ENCODE data around the gene MINDY1. TPM values are rescaled to one million over a fixed set of nuclear protein-coding genes. Genes with fewer than 3 reads are reported as not detected.

MINDY1 gene
- total and polyA plus RNA-seq, 11 donors: 18.5 to 98.4 (median 54.0) TPM

- peaks cover 12 to 86% (median 48%) of the 10 kb centered on the region in 12 donors for H3K4me1 ChIP-seq
- H3K4me3 ChIP-seq: peak overlapping the region in 9 of 12 donors; percentile 55 to 84 (median 73)
Observed at GRCh38 chr1:151003180-151003579, 3.5 kb downstream of the MINDY1 start.

GRCh38 chr1:151002611-151003010 is 4.1 kb downstream of the MINDY1 start:
- Histone ChIP-seq H3K36me3 (peaks cover 0 to 52% (median 48%) of the 10 kb centered on the region in 9 donors), H3K27me3 (no peaks in the 10 kb centered on the region), H3K27ac (peak overlapping the region in 7 of 12 donors; percentile 11 to 64 (median 52)), H3K4me1 (peaks cover 12 to 81% (median 43%) of the 10 kb centered on the region in 12 donors), H3K9me3 (no peaks in the 10 kb centered on the region), H3K4me3 (peak overlapping the region in 4 of 12 donors; percentile 55 to 82 (median 72))
- WGBS, 4 donors: 47 to 66% (median 54%) methylated on average over 2 of the region's 2 CpGs
- TF ChIP-seq POLR2A (IDR thresholded peaks at IDR 0.05): no peak
- TF ChIP-seq CTCF (IDR thresholded peaks at IDR 0.05): no peak
- intact Hi-C loops (cut with DNase I): no loop called here
- no peak for ATAC-seq
- DNase-seq: no peak

More at GRCh38 chr1:151003180-151003579, 3.5 kb downstream of the MINDY1 start:
- no peaks in the 10 kb centered on the region for H3K27me3 ChIP-seq
- TF ChIP-seq CTCF (IDR thresholded peaks at IDR 0.05) (no peak), POLR2A (IDR thresholded peaks at IDR 0.05) (no peak)
- ATAC-seq (no peak), DNase-seq (no peak)
- H3K36me3 ChIP-seq: peaks cover 0 to 46% (median 42%) of the 10 kb centered on the region in 9 donors
- peak overlapping the region in 11 of 12 donors; percentile 6 to 64 (median 49) for H3K27ac ChIP-seq
- no peaks in the 10 kb centered on the region for H3K9me3 ChIP-seq
- intact Hi-C loops (cut with DNase I): no loop called here

- peaks cover 0 to 57% (median 54%) of the 10 kb centered on the region in 9 donors for H3K36me3 ChIP-seq
- DNase-seq (no peak), ATAC-seq (no peak)
- intact Hi-C loops (cut with DNase I): no loop called here
- 58 to 66% (median 62%) methylated on average over 2 to 3 of the region's 3 CpGs for WGBS, 4 donors
- no peaks in the 10 kb centered on the region for H3K27me3 ChIP-seq
- H3K27ac ChIP-seq: peak overlapping the region in 4 of 12 donors; percentile 7 to 64 (median 34)
- no peaks in the 10 kb centered on the region for H3K9me3 ChIP-seq
- peaks cover 7 to 75% (median 38%) of the 10 kb centered on the region in 12 donors for H3K4me1 ChIP-seq
- TF ChIP-seq CTCF (IDR thresholded peaks at IDR 0.05) (no peak), POLR2A (IDR thresholded peaks at IDR 0.05) (no peak)
- no peak overlapping the region for H3K4me3 ChIP-seq
Observed at GRCh38 chr1:151002051-151002450, 4.7 kb downstream of the MINDY1 start.

- Histone ChIP-seq H3K4me1 (peaks cover 6 to 71% (median 35%) of the 10 kb centered on the region in 12 donors), H3K36me3 (peaks cover 0 to 62% (median 57%) of the 10 kb centered on the region in 9 donors), H3K27ac (peak overlapping the region in 1 of 12 donors; percentile 64), H3K9me3 (no peaks in the 10 kb centered on the region), H3K4me3 (no peak overlapping the region), H3K27me3 (no peaks in the 10 kb centered on the region)
- ATAC-seq (no peak), DNase-seq (no peak)
- TF ChIP-seq CTCF (IDR thresholded peaks at IDR 0.05): no peak
- TF ChIP-seq POLR2A (IDR thresholded peaks at IDR 0.05): no peak
- WGBS, 4 donors: 51 to 68% (median 62%) methylated on average over 4 of the region's 4 CpGs
- intact Hi-C loops (cut with DNase I): no loop called here
Observed at GRCh38 chr1:151001602-151002001, 5.1 kb downstream of the MINDY1 start.
